NCI-H2081 treated with DMSO at 0.1 percent for 48 hours (cell line): Measurements from ENCODE around the gene SNRNP48.

Experiments used
- DNase-seq: peaks from one replicate; lab custom pipeline; 2025; lab: John Stamatoyannopoulos, UW

Gene SNRNP48

GRCh38 chr6:7589949-7590917 is at the start of gene SNRNP48:
Gene SNRNP48 (plus strand): TSS chr6:7590198. CDS start chr6:7590258, 60 bp downstream.
- DNase-seq, result peak; percentile 87

- DNase-seq, result no peak
These were observed 49.4 kb upstream of the SNRNP48 start for GRCh38 chr6:7540595-7540994.

GRCh38 chr6:7541175-7542064 is 48.6 kb upstream of the SNRNP48 start, which contains the start of gene DSP:
Gene DSP (plus strand): TSS chr6:7541671. CDS start chr6:7541916, 245 bp downstream.
- DNase-seq, result peak; percentile 11

- no peak for DNase-seq
These were observed 47.7 kb upstream of the SNRNP48 start for GRCh38 chr6:7542065-7542873.

- no peak for DNase-seq
These were observed 46.9 kb upstream of the SNRNP48 start for GRCh38 chr6:7542874-7543624.

GRCh38 chr6:7543789-7544424 is 46.1 kb upstream of the SNRNP48 start:
- DNase-seq, result no peak

- DNase-seq, result no peak
These were observed 45.4 kb upstream of the SNRNP48 start for GRCh38 chr6:7544597-7544996.

- no peak for DNase-seq
These were observed 44.5 kb upstream of the SNRNP48 start for GRCh38 chr6:7545316-7546019.

GRCh38 chr6:7546020-7546369 is 44.0 kb upstream of the SNRNP48 start:
- no peak for DNase-seq

- no peak for DNase-seq
These were observed 43.6 kb upstream of the SNRNP48 start for GRCh38 chr6:7546383-7546782.

GRCh38 chr6:7546896-7547295 is 43.1 kb upstream of the SNRNP48 start:
- DNase-seq, result no peak

- DNase-seq, result no peak
These were observed 42.7 kb upstream of the SNRNP48 start for GRCh38 chr6:7547315-7547714.

GRCh38 chr6:7550433-7550801 is 39.6 kb upstream of the SNRNP48 start:
- DNase-seq, result no peak

- DNase-seq, result no peak
These were observed 35.3 kb upstream of the SNRNP48 start for GRCh38 chr6:7554533-7555275.

GRCh38 chr6:7555671-7556070 is 34.3 kb upstream of the SNRNP48 start:
- DNase-seq, result no peak

GRCh38 chr6:7556394-7557106 is 33.4 kb upstream of the SNRNP48 start:
- DNase-seq, result no peak

GRCh38 chr6:7557652-7558051 is 32.3 kb upstream of the SNRNP48 start:
- DNase-seq, result no peak

GRCh38 chr6:7558781-7559180 is 31.2 kb upstream of the SNRNP48 start:
- no peak for DNase-seq

- DNase-seq, result no peak
These were observed 30.8 kb upstream of the SNRNP48 start for GRCh38 chr6:7559196-7559595.
